Peyer's patch (tissue), 4 donors: ENCODE results near the gene B9D1. TPM values are rescaled to one million over a fixed set of nuclear protein-coding genes. Genes with fewer than 3 reads are reported as not detected.
A peak's percentile ranks its signal among the peaks of the same experiment; 100 is the strongest.

ENCODE experiments used
- DNase-seq, 3 donors: peaks; one replicate each; pipeline ENCODE4 v3.0.0-alpha.2; 2017 to 2019
- H3K27ac ChIP-seq, 4 donors: fragments of 200-600 bp; sonication (generic); one replicate each; pipeline ENCODE4 v1.5.1; 2016 to 2019
- H3K27me3 ChIP-seq, 2 donors: fragments of 200-600 bp; sonication (generic); one replicate each; pipeline ENCODE4 v1.5.1; 2019
- H3K36me3 ChIP-seq, 3 donors: fragments of 200-600 bp; sonication (generic); one replicate each; pipeline ENCODE4 v1.5.1; 2016 to 2019
- H3K4me1 ChIP-seq, 4 donors: fragments of 200-600 bp; sonication (generic); one replicate each; pipeline ENCODE4 v1.5.1; 2016 to 2019
- H3K4me3 ChIP-seq, 4 donors: fragments of 200-600 bp; sonication (generic); 1 replicate in 3 of 4; 2 replicates in 1 of 4; pipeline ENCODE4 v1.5.1; 2016 to 2019; ENCODE audit warnings: mild to moderate bottlenecking in 1 of 4
- H3K9me3 ChIP-seq, 4 donors: fragments of 200-600 bp; sonication (generic); one replicate each; pipeline ENCODE4 v1.5.1; 2016 to 2019; ENCODE audit warnings: mild to moderate bottlenecking in 1 of 4
- CTCF ChIP-seq, 6 experiments: fragments of 450-650 bp in 4 of 6; fragments of 200-600 bp in 2 of 6; sonication (generic) in 1 of 6; IDR thresholded peaks; one replicate each; pipeline ENCODE4 v1.5.1; 2017 to 2019; ENCODE audit warnings: antibody characterized with exemption in 6 of 6, mild to moderate bottlenecking in 3 of 6, moderate library complexity in 1 of 6
- POLR2A ChIP-seq, 2 donors: fragments of 450-650 bp; IDR thresholded peaks; one replicate each; pipeline ENCODE4 v1.5.1; 2017; ENCODE audit warnings: antibody characterized with exemption in 2 of 2, mild to moderate bottlenecking in 2 of 2, moderate library complexity in 2 of 2
- total RNA-seq, 4 donors: library from RNA; depleted of rRNA; stranded (reverse); fragments of >200 nt; gene quantifications; one replicate each; pipeline ENCODE4 v1.1.0, GENCODE V29; 2016

Gene B9D1
- total RNA-seq, 4 donors from 2014 or later = 4.5 to 15.7 (median 5.6) TPM; not detected in 1

GRCh38 chr17:19387921-19388521, 25.5 kb upstream of the B9D1 start:
- H3K4me1 ChIP-seq = peaks cover 0 to 62% (median 7%) of the 10 kb centered on the region in 4 donors
- no peaks in the 10 kb centered on the region for H3K9me3 ChIP-seq
- H3K36me3 ChIP-seq = peaks cover 0 to 15% (median 0%) of the 10 kb centered on the region in 3 donors
- H3K27me3 ChIP-seq = no peaks in the 10 kb centered on the region
- H3K27ac ChIP-seq = peak overlapping the region; percentile 72 to 92 (median 84)
- H3K4me3 ChIP-seq = no peak overlapping the region
- TF ChIP-seq CTCF (IDR thresholded peaks at IDR 0.05) (no peak), POLR2A (IDR thresholded peaks at IDR 0.05) (no peak)
- peak in 1 of 3 donors; percentile 71 for DNase-seq

- peaks cover 0 to 23% (median 0%) of the 10 kb centered on the region in 3 donors for H3K36me3 ChIP-seq
- H3K27ac ChIP-seq = peak within 1 kb of the TSS; percentile 72 to 92 (median 84)
- TF ChIP-seq CTCF (IDR thresholded peaks at IDR 0.05) (no peak), POLR2A (IDR thresholded peaks at IDR 0.05) (no peak)
- peak within 1 kb of the TSS in 3 of 4 donors; percentile 3 to 38 (median 9) for H3K4me3 ChIP-seq
- no peaks in the 10 kb centered on the region for H3K9me3 ChIP-seq
- H3K27me3 ChIP-seq = no peaks in the 10 kb centered on the region
- DNase-seq = peak in 1 of 3 donors; percentile 62
- H3K4me1 ChIP-seq = peaks cover 0 to 68% (median 7%) of the 10 kb centered on the region in 4 donors
Measured at GRCh38 chr17:19386974-19387920, 24.7 kb upstream of the B9D1 start, which contains the start of gene MFAP4. MFAP4 (minus strand) TSS chr17:19387190; CDS start chr17:19387155, 35 bp downstream.

GRCh38 chr17:19386051-19386929, 23.8 kb upstream of the B9D1 start:
- TF ChIP-seq POLR2A (IDR thresholded peaks at IDR 0.05) (peak in 1 of 2 donors; percentile 17), CTCF (IDR thresholded peaks at IDR 0.05) (no peak)
- DNase-seq = peak in 1 of 3 donors; percentile 78
- no peaks in the 10 kb centered on the region for H3K9me3 ChIP-seq
- peaks cover 0 to 68% (median 7%) of the 10 kb centered on the region in 4 donors for H3K4me1 ChIP-seq
- peak overlapping the region; percentile 72 to 92 (median 84) for H3K27ac ChIP-seq
- peaks cover 0 to 33% (median 0%) of the 10 kb centered on the region in 3 donors for H3K36me3 ChIP-seq
- H3K27me3 ChIP-seq = no peaks in the 10 kb centered on the region
- H3K4me3 ChIP-seq = peak overlapping the region in 2 of 4 donors; percentile 3 to 38

GRCh38 chr17:19385521-19385983, 23.0 kb upstream of the B9D1 start:
- Histone ChIP-seq H3K27me3 (no peaks in the 10 kb centered on the region), H3K4me1 (peaks cover 0 to 68% (median 7%) of the 10 kb centered on the region in 4 donors), H3K27ac (peak overlapping the region; percentile 72 to 92 (median 84)), H3K36me3 (peaks cover 0 to 40% (median 0%) of the 10 kb centered on the region in 3 donors), H3K9me3 (no peaks in the 10 kb centered on the region), H3K4me3 (peak overlapping the region in 1 of 4 donors; percentile 14)
- TF ChIP-seq POLR2A (IDR thresholded peaks at IDR 0.05) (no peak), CTCF (IDR thresholded peaks at IDR 0.05) (no peak)
- peak in 1 of 3 donors; percentile 41 for DNase-seq
